Hepatocyte (in vitro differentiated cells): ENCODE results near the gene DZIP1. TPM values are rescaled to one million over a fixed set of nuclear protein-coding genes. Genes with fewer than 3 reads are reported as not detected.

Experiments used
- DNase-seq: peaks from one replicate; pipeline ENCODE4 v3.0.0-alpha.2; 2016; ENCODE audit warnings: low spot score
- H2AFZ ChIP-seq: fragments of 200-600 bp; sonication (generic); 2 replicates; pipeline ENCODE4 v1.6.0; 2016; ENCODE audit warnings: antibody characterized with exemption, mild to moderate bottlenecking
- H3K27ac ChIP-seq: fragments of 200-600 bp; sonication (generic); 2 replicates; pipeline ENCODE4 v1.5.1; 2016; ENCODE audit warnings: mild to moderate bottlenecking
- H3K27me3 ChIP-seq: fragments of 200-600 bp; sonication (generic); 2 replicates; pipeline ENCODE4 v1.6.1; 2016
- H3K36me3 ChIP-seq: fragments of 200-600 bp; sonication (generic); replicated peaks from 2 replicates; pipeline ENCODE4 v1.5.1; 2016; ENCODE audit warnings: low read depth; ENCODE audit not compliant: insufficient read depth
- H3K4me1 ChIP-seq: fragments of 200-600 bp; sonication (generic); 2 replicates; pipeline ENCODE4 v1.5.1; 2016; ENCODE audit warnings: mild to moderate bottlenecking, moderate library complexity; ENCODE audit not compliant: insufficient read depth
- H3K4me2 ChIP-seq: fragments of 200-600 bp; sonication (generic); 2 replicates; pipeline ENCODE4 v1.6.0; 2016
- H3K4me3 ChIP-seq: fragments of 200-600 bp; sonication (generic); 2 replicates; pipeline ENCODE4 v1.5.1; 2016; ENCODE audit warnings: mild to moderate bottlenecking
- H3K79me2 ChIP-seq: fragments of 200-600 bp; sonication (generic); 2 replicates; pipeline ENCODE4 v1.6.0; 2017; ENCODE audit warnings: mild to moderate bottlenecking
- H3K9me2 ChIP-seq: fragments of 200-600 bp; sonication (generic); replicated peaks from 2 replicates; pipeline ENCODE4 v1.6.0; 2017; ENCODE audit warnings: mild to moderate bottlenecking; ENCODE audit not compliant: insufficient read depth
- H3K9me3 ChIP-seq: fragments of 200-600 bp; sonication (generic); 2 replicates; pipeline ENCODE4 v1.5.1; 2016; ENCODE audit warnings: low read depth, mild to moderate bottlenecking
- H4K20me1 ChIP-seq: fragments of 200-600 bp; sonication (generic); 2 replicates; pipeline ENCODE4 v1.6.0; 2016; ENCODE audit warnings: mild to moderate bottlenecking; ENCODE audit not compliant: insufficient read depth, poor library complexity, severe bottlenecking
- EZH2 ChIP-seq: fragments of 200-600 bp; sonication (generic); IDR thresholded peaks from 2 replicates; pipeline ENCODE4 v1.6.1; 2016; ENCODE audit warnings: antibody characterized with exemption, mild to moderate bottlenecking, borderline replicate concordance
- EZH2phosphoT487 ChIP-seq: fragments of 200-600 bp; sonication (generic); IDR thresholded peaks from one replicate; pipeline ENCODE4 v1.6.1; 2018; ENCODE audit warnings: antibody characterized with exemption, mild to moderate bottlenecking, low read depth, moderate library complexity; ENCODE audit not compliant: unreplicated experiment, severe bottlenecking
- WGBS: methylation state at CpG from one replicate; pipeline ENCODE4 v1.1.6; 2016; ENCODE audit warnings: low lambda C conversion rate; ENCODE audit errors: missing lambda C conversion rate; 5-methylcytosine and 5-hydroxymethylcytosine counted together
- polyA plus RNA-seq: library from polyadenylated mRNA; unstranded; fragments of >200 nt; fragmentation: Nextera tagmentation; extraction: Ambion mirVana; gene quantifications from 2 replicates; pipeline ENCODE4 v1.2.1, GENCODE V29; 2016
- total RNA-seq: library from RNA; depleted of rRNA; stranded (reverse); fragments of >200 nt; gene quantifications from 2 replicates; pipeline ENCODE4 v1.2.3, GENCODE V29; 2014
- TF ChIP-seq, protein P1 (sequence below): fragments of 200-600 bp; sonication (generic); IDR thresholded peaks from 2 replicates; pipeline ENCODE4 v1.5.1; 2016; ENCODE audit warnings: antibody characterized with exemption, mild to moderate bottlenecking; ENCODE audit not compliant: poor library complexity

The DZIP1 gene
- total and polyA plus RNA-seq, 2 experiments from 2014 or later, result 7.2 to 23.2 TPM

DNA sequence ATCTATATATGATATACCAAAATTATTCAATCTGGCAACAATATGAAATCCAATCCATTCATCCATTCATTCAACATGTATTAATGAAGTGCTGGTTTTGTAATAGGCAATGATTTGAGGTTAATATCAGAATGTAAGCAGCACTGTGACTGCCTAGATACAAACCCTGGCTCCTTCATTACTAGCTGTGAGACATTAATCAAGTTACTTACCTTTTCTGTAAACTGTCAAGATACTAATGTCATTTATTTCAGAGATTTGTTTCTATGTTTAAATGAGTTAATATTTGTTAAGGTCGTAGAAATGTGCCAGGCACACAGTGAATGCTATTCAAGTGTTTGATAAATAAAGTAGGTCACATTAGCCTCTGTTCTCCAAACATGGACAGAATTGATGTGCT lies 51.0 kb downstream of the DZIP1 start:
- TF ChIP-seq EZH2, result no peak
- TF ChIP-seq, protein P1, sequence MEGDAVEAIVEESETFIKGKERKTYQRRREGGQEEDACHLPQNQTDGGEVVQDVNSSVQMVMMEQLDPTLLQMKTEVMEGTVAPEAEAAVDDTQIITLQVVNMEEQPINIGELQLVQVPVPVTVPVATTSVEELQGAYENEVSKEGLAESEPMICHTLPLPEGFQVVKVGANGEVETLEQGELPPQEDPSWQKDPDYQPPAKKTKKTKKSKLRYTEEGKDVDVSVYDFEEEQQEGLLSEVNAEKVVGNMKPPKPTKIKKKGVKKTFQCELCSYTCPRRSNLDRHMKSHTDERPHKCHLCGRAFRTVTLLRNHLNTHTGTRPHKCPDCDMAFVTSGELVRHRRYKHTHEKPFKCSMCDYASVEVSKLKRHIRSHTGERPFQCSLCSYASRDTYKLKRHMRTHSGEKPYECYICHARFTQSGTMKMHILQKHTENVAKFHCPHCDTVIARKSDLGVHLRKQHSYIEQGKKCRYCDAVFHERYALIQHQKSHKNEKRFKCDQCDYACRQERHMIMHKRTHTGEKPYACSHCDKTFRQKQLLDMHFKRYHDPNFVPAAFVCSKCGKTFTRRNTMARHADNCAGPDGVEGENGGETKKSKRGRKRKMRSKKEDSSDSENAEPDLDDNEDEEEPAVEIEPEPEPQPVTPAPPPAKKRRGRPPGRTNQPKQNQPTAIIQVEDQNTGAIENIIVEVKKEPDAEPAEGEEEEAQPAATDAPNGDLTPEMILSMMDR, result no peak
- no peak for TF ChIP-seq EZH2phosphoT487
- no peaks in the 10 kb centered on the region for H3K9me2 ChIP-seq
- H4K20me1 ChIP-seq, result no peaks in the 10 kb centered on the region
- no peaks in the 10 kb centered on the region for H3K27me3 ChIP-seq
- no peaks in the 10 kb centered on the region for H3K9me3 ChIP-seq
- no peak for DNase-seq
- WGBS, result 73% methylated on average over 1 of the region's 1 CpG
- peaks cover 6% of the 10 kb centered on the region for H3K4me1 ChIP-seq
- H2AFZ ChIP-seq, result no peak overlapping the region
- H3K27ac ChIP-seq, result no peak overlapping the region
- H3K79me2 ChIP-seq, result no peaks in the 10 kb centered on the region
- H3K4me2 ChIP-seq, result no peak overlapping the region
- H3K4me3 ChIP-seq, result no peak overlapping the region
- H3K36me3 ChIP-seq, result no peaks in the 10 kb centered on the region

DNA sequence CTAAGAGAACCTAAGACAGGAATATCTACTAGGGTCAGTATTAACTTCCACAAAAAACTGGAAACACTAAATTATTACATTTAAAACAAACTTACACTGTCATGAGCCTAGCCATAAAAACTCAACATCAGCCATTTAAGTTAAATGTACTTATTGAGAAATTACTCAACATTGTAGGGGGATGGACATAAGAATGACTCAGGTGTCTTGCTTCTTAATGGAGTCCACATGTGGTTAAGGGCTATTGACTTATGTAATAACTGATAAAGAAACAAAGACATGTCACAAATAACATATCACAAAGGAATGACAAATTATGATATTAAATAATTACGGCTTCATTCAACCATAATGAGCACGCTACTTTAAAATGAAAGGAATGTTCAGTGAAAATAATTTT lies 55.8 kb downstream of the DZIP1 start:
- no peak for DNase-seq

DNA sequence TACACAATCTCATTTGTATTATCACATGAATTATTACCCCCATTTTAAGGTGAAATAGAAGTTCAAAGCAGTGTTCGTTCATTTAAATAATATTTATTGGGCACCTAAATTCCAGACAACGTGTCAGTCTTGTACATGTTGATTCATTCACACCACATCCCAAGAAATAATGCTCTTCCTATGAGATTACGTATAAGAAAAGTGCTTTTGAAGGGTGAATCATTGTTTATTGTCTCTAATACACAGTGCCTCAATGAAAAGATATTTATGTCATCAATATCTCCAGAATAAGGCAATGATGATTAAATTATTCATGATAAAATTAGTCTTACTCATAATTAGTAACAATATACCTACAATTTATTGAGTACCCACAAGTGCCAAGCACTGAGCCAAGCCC lies 56.4 kb downstream of the DZIP1 start:
- H2AFZ ChIP-seq, result no peak overlapping the region
- H3K79me2 ChIP-seq, result no peaks in the 10 kb centered on the region
- 92% methylated on average over 3 of the region's 3 CpGs for WGBS
- H3K4me3 ChIP-seq, result no peak overlapping the region
- no peak for DNase-seq
- no peaks in the 10 kb centered on the region for H3K9me3 ChIP-seq
- H3K27ac ChIP-seq, result no peak overlapping the region
- H3K4me1 ChIP-seq, result no peaks in the 10 kb centered on the region
- H3K27me3 ChIP-seq, result no peaks in the 10 kb centered on the region
- no peaks in the 10 kb centered on the region for H3K36me3 ChIP-seq
- no peaks in the 10 kb centered on the region for H4K20me1 ChIP-seq
- no peaks in the 10 kb centered on the region for H3K9me2 ChIP-seq
- TF ChIP-seq EZH2phosphoT487, result no peak
- TF ChIP-seq, protein P1, result no peak
- H3K4me2 ChIP-seq, result no peak overlapping the region

More for the DNA sequence above, 55.8 kb downstream of the DZIP1 start:
- H3K79me2 ChIP-seq, result no peaks in the 10 kb centered on the region
- no peaks in the 10 kb centered on the region for H3K27me3 ChIP-seq
- WGBS, result 100% methylated on average over 2 of the region's 2 CpGs
- H3K9me3 ChIP-seq, result no peaks in the 10 kb centered on the region
- H3K9me2 ChIP-seq, result no peaks in the 10 kb centered on the region
- no peak overlapping the region for H3K4me2 ChIP-seq
- TF ChIP-seq, protein P1, result no peak
- TF ChIP-seq EZH2phosphoT487, result no peak
- TF ChIP-seq EZH2, result no peak
- H3K4me3 ChIP-seq, result no peak overlapping the region
- H3K4me1 ChIP-seq, result no peaks in the 10 kb centered on the region
- no peaks in the 10 kb centered on the region for H4K20me1 ChIP-seq
- H3K36me3 ChIP-seq, result no peaks in the 10 kb centered on the region
- H2AFZ ChIP-seq, result no peak overlapping the region
- H3K27ac ChIP-seq, result no peak overlapping the region

DNA sequence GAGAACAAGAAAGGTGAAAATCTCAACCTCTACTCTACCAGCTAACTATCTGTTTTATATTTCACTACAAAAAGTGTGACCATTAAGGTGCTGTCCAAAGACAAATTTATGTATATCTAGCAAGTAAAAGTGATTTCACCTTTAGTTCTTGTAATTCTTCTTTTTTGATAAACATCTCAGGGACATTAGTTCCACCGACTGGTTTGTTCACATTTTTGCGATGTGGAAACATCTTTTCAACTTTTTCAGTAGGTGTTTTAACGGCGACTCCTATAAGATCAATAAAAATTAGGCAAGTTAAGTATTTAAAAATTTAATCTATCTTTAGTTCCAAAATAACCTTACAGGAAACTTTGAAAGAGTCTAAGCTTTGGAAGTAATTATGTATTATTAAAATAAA lies 58.6 kb downstream of the DZIP1 start:
- no peak overlapping the region for H3K4me3 ChIP-seq
- H3K27ac ChIP-seq, result no peak overlapping the region
- no peaks in the 10 kb centered on the region for H3K79me2 ChIP-seq
- peaks cover 2% of the 10 kb centered on the region for H3K36me3 ChIP-seq
- no peaks in the 10 kb centered on the region for H3K4me1 ChIP-seq
- no peaks in the 10 kb centered on the region for H4K20me1 ChIP-seq
- H3K9me2 ChIP-seq, result no peaks in the 10 kb centered on the region
- DNase-seq, result no peak
- no peak overlapping the region for H2AFZ ChIP-seq
- 79% methylated on average over 4 of the region's 4 CpGs for WGBS
- no peak for TF ChIP-seq EZH2
- TF ChIP-seq, protein P1, result no peak
- no peak for TF ChIP-seq EZH2phosphoT487
- H3K9me3 ChIP-seq, result no peaks in the 10 kb centered on the region
- no peak overlapping the region for H3K4me2 ChIP-seq
- H3K27me3 ChIP-seq, result no peaks in the 10 kb centered on the region
